NCI-H2081 (cell line): ENCODE data around the gene PROCA1.
A peak's percentile ranks its signal among the peaks of the same experiment; 100 is the strongest.
"Not testable (repeated sequence)": the region's sequence is repeated elsewhere in the genome, so short reads cannot be mapped to it uniquely, and the experiment has no call there.

ENCODE experiments used
- DNase-seq, 2 experiments: peaks; one replicate each; lab custom pipeline; 2025; lab: John Stamatoyannopoulos, UW

PROCA1 gene

DNA sequence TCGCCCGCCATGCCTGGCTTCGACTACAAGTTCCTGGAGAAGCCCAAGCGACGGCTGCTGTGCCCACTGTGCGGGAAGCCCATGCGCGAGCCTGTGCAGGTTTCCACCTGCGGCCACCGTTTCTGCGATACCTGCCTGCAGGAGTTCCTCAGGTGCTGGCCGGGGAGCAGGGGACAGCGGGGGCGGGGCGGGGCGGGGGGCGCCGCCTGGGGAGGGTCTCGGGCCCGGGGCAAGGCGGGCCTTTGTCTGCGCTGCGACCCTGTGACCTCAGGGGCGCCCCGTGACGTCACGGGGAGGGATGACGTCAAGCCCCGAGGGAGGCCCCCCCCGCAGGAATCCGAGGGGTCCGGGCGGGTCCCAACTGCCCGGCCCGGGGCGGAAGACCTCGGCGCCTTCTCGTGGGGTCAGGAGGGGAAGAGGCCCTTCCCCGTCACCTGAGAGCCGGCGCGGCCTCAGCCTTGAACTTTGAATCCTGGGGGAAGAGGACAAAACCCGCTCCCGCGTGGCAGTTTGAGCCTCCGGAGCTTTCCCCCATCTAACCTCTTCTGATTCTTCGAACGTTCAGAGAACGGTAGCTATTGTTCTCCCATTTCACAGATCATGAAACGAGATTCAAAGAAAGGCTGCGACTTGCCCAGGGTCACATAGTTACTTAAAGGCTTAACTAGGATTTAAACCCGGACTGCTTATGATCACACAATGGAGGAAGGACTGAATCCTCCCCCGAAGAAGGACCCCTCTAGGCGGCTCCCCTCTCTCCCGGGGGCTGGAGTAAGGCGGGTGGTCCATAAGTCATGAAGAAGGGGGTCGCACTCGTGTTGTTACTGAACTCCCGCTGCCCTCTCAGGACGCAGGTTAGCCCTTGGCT is 32.6 kb upstream of the PROCA1 start:
- peak in 1 of 2 experiments; percentile 37 for DNase-seq

DNA sequence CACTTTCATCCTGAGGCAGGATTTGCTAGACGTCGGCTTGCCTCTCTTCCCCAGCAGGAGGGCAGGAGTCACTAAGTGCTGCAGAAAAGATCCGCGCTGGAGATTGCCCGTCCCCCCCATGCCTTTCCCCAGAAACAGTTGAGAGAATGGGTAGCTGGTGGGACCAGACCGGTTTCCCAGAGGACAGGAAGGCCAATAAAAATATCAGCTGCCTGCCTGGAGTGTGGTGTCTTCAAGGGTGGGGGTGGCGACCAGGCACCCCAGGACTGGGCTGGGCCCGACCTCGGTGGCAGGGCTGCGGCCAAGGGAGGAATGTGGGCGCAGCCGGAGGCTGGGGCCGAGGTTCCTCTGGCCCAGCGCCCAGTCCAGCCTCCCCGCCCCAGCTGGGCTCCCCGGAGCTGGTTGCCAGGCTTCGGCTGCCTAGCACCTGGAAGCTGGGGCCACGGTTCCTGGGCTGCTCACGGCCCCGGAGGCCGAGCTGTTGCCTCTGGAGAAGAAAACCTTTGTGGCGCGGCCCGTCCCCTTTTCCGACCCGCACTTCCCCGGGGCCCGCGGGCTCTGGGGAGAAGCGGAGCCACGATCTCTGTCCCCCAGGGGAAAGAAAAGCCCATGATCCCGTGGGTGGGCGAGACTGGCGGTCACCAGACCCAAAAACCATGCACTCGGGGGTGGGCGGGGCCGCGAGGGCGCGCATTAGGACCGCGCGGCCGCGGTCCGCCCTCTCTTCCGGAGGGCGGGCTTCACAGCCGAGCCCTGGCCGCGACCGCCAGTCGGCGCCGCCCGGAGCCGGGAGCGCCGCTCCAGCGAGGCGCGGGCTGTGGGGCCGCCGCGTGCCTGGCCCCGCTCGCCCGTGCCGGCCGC is 31.8 kb upstream of the PROCA1 start, which contains the start of gene TRAF4:
Gene TRAF4 (plus strand): TSS at position 769 of the 861 bp plus-strand sequence. CDS start 102 bp downstream, outside the sequence.
- DNase-seq, result peak; percentile 48 to 74

DNA sequence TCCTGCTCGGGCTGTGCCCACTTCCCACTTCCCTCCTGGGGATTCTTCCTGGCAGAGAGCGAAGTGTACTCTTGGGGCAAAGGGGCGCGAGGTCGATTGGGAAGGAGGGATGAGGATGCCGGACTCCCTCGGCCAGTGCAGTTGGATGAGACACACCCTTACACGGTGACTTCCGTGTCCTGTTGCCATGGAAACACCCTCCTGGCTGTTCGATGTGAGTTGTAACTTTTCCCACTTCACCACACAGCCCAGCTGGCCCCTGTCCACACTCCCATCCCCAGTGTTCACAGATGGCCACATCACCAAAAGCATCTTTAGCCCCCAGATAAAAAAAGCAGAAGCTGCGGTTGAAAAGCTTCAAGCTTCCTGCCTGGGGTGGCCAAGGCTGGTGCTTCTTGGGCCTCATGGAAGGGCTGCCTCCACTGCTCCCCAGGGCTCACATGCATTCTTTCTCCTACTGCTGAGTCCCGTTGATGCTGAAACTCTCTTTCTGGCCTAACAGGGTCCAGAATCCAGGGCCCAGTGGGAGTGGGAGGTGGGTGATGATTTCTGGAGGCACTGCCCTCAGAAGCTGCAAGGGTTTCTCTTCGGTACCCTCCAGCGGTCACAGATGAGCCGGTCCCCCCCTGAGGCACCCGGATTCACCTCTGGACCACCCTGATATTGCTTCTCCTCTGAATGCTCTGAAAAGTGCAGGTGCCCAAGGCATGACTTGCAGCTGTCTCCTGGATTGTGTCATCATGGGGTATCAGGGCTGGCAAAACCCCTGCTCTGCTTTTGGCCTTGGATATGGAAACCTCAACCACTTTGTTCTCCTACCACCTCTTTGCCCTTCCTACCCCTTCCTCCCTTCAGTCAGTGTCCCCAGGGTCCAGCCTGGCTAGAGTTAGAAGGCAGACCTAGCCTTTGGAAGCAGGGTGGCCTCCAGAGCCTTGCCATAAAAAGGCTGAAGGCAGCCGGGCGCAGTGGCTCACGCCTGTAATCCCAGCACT is 30.0 kb upstream of the PROCA1 start:
- no peak for DNase-seq

DNA sequence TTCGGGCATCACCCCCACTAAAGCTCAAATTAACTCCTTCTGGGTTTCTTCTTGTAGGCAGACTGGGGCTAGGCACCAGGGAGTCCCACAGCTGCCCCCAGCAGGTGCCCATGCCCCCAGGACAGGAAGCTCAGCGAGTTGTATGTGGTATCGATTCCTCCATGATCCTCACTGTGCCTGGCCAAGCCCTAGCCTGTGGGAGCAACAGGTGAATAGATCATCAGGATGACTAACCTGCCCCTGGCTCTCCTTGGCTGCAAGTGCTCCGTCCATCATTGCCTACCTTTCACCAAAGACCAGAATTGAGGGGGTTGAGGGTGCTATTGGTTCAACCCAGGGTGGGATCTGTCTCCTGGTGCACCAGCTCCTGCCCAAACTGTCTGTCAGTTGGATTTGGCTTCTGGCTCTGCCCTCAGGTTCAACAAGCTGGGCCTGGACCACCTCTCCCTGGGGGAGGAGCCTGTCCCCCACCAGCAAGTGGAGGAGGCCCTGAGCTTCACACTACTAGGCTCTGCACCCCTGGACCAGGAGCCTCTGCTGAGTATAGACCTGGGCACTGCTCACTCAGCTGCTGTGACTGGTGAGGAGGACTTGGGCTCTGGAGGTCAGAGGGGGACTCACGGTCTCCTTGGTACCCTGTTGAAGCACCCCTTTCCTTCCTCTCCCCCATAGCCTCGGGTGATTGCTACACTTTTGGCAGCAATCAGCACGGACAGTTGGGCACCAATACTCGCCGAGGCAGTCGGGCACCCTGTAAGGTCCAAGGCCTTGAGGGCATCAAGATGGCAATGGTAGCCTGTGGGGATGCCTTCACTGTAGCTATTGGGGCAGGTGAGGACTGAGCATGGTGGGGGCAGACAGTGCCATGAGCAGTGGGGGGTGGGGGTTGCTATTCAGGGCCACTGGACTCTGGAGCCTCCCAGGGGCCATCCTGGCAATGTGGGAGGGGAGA is 29.0 kb upstream of the PROCA1 start:
- DNase-seq, result no peak

DNA sequence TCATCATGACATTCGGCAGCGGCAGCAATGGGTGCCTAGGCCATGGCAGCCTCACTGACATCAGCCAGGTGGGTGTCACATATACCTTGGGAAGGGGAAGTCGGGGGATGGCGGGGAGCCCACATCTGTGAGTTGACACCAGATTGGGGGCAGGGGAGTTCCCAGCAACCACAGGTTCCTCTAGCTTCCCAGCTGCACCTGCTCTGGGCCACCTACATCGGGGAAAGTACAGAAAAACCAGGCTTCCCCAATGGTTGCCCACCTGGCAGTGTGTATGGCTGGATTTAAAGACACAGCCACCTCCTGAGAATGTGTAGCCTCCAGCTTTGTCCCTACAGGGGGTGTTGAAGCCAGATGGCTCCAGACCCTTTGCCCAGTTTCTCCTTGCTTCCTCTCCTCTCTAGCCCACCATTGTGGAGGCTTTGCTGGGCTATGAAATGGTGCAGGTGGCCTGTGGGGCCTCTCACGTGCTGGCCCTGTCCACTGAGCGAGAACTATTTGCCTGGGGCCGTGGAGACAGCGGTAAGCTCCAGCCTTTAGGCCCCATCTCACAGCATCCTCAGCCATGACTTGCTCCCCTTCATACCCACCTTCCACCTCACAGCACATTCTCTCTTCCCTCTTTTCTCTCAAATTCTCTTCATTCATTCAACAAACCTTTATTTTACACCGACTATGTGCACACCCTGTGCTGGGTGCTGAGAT is 27.1 kb upstream of the PROCA1 start:
- DNase-seq, result no peak

DNA sequence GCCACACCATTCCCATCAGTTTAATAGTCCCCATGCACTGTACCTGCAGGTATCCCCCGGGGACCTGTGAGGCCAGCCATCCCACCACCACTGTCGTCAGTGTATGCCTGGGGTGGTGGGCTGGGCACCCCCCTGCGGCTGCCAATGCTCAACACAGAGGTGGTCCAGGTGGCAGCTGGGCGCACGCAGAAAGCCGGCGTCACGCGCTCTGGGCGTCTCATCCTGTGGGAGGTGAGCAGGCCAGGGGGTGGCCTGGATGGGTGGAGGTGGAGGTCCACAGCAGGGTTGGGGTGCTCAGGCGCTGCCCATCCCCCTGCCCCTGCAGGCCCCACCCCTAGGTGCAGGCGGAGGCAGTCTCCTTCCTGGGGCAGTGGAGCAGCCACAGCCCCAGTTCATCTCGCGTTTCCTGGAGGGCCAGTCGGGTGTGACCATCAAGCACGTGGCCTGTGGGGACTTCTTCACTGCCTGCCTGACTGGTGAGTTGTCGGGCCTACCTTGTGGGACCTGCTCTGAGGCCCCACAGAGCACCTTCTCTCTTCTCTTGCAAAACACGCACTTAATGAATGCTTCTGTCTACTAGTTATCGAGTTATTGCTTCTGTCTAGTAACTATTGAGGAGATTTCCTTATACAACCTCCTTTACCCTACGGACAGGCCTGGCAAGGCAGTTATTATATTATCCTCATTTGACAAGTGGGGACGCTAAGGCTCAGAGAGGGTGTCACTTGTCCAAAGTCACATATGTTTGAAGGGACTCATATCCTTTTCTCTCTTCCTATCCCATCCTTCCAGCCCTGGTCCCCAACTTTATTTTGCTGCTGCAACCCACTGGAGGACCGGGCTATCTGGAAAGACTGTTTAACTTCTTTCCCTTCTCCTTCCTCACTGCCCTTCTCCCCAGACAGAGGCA is 26.3 kb upstream of the PROCA1 start:
- no peak for DNase-seq

DNA sequence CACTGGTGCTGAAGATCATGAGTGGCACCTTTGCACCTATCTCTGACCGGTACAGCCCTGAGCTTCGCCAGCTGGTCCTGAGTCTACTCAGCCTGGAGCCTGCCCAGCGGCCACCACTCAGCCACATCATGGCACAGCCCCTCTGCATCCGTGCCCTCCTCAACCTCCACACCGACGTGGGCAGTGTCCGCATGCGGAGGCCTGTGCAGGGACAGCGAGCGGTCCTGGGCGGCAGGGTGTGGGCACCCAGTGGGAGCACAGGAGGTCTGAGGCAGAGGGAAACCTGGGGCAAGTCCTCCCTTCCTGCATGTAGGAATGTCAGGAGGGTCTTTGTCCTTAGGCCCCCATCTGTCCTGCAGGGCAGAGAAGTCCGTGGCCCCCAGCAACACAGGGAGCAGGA is 25.6 kb upstream of the PROCA1 start:
- DNase-seq, result no peak

DNA sequence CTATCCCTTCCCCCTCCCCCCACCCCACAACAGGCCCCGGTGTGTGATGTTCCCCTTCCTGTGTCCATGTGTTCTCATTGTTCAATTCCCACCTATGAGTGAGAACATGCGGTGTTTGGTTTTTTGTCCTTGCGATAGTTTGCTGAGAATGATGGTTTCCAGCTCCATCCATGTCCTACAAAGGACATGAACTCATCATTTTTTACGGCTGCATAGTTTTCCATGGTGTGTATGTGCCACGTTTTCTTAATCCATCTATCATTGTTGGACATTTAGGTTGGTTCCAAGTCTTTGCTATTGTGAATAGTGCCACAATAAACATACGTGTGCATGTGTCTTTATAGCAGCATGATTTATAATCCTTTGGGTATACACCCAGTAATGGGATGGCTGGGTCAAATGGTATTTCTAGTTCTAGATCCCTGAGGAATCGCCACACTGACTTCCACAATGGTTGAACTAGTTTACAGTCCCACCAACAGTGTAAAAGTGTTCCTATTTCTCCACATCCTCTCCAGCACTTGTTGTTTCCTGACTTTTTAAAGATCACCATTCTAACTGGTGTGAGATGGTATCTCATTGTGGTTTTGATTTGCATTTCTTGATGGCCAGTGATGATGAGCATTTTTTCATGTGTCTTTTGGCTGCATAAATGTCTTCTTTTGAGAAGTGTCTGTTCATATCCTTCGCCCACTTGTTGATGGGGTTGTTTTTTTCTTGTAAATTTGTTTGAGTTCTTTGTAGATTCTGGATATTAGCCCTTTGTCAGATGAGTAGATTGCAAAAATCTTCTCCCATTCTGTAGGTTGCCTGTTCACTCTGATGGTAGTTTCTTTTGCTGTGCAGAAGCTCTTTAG is 24.5 kb upstream of the PROCA1 start:
- not testable (repeated sequence) for DNase-seq

DNA sequence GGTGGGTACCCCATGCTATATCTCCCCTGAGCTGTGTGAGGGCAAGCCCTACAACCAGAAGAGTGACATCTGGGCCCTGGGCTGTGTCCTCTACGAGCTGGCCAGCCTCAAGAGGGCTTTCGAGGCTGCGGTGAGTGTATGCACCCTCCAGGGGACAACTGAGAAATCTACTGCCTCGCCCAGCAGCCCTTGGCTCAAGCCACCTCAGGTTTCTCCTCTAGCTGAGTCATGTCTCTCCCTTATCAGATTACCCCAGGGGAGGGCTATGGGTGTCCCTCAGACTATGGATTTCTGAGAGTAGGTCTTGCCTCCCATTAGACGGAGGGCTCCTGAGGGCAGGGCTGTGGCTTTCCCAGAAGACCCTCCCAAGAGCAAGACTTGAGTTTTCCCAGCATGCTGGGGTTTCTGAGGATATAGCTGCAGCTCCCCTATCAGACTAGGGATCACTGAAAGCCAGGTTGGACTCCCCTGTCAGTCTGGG is 23.6 kb upstream of the PROCA1 start:
- no peak for DNase-seq

DNA sequence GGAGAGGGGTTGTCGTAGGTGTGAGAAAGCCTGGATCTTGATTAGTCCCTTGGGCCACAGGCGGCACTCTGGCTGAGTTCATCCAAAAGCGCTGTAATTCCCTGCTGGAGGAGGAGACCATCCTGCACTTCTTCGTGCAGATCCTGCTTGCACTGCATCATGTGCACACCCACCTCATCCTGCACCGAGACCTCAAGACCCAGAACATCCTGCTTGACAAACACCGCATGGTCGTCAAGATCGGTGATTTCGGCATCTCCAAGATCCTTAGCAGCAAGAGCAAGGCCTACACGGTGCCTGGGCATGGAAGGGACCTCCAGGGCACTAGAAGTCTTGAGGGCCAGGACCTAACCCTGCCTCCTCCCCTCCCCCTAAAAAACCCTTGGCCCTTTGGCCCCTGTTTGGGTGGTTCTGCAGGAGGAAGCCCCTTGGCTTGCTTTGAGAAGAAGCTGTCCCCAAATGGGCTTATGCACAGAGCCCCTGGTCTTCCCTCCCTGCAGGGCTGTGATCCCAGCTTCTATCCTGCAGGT is 23.1 kb upstream of the PROCA1 start:
- DNase-seq, result no peak

DNA sequence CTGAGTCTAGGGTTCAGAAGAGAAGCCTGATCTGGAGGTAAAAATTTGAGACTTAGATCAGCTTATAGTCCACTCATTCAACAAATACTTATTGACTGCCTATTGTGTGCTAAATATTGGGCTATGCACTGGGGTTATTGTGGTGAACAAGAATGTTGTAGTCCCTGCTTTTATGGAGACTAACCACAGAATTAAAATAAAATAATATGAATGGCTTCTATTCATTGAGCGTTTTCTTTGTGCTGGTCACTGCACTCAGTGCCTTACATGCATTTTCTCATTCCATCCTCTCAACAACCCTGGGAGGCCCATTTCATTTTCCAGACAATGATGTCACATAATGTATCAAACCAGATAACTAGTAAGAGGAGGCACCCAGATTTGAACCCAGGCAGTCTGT is 21.7 kb upstream of the PROCA1 start:
- DNase-seq, result no peak

DNA sequence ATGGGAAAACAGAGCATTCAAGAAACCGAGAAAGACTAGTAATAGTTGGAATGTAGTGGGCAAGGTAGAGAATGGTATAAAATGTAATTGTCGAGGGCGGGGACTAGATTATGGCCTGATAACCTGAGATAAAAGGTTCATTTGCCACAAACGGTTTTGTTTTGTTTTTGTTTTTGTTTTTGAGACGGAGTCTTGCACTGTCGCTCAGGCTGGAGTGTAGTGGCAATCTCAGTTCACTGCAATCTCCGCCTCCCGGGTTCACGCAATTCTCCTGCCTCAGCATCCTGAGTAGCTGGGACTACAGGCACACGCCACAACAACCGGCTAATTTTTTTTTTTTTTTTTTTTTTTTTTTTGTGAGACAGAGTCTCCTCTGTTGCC is 18.3 kb upstream of the PROCA1 start:
- no peak for DNase-seq

DNA sequence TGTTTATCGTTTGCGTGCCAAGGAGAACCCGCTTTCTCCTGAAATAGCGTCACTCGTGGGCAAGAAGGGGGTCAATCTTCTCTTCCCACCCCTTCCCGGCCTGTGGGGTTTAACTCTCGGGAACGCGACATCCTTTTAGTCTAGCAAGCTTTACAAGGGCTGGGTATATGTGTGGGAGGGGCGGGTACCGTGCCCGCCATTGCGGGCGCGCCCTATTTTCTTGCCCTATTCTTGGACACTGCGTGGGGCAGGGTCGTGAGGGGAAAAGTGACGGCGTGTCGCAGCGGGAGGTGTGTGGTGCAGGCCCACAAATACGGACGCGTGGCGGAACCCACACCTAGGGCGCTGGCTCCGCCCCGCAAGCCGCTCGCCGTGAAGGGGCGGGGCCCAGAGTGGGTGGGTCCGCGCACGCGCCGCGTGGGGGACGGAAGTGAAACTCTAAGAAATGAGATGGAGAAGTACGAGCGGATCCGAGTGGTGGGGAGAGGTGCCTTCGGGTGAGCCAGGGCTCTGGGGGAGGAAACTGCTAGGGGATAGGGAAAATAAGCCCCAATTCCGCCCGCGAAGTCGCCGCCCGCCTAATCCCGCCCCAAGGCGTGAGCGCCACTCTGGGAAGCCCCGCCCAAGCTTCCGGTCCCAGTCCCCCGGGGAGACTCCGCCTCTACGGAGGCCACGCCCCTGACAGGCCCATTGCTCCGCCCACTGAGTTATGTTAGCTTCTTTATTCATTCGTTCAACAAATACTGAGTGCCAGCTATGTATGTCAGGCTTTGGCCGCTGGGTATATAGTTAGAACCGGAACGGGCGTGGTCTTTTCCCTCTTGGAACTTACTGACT is 16.9 kb upstream of the PROCA1 start, which contains the start of gene NEK8:
Gene NEK8 (plus strand): TSS at position 425 of the 837 bp plus-strand sequence. CDS start 26 bp downstream, at position 451.
- peak; percentile 74 to 78 for DNase-seq

DNA sequence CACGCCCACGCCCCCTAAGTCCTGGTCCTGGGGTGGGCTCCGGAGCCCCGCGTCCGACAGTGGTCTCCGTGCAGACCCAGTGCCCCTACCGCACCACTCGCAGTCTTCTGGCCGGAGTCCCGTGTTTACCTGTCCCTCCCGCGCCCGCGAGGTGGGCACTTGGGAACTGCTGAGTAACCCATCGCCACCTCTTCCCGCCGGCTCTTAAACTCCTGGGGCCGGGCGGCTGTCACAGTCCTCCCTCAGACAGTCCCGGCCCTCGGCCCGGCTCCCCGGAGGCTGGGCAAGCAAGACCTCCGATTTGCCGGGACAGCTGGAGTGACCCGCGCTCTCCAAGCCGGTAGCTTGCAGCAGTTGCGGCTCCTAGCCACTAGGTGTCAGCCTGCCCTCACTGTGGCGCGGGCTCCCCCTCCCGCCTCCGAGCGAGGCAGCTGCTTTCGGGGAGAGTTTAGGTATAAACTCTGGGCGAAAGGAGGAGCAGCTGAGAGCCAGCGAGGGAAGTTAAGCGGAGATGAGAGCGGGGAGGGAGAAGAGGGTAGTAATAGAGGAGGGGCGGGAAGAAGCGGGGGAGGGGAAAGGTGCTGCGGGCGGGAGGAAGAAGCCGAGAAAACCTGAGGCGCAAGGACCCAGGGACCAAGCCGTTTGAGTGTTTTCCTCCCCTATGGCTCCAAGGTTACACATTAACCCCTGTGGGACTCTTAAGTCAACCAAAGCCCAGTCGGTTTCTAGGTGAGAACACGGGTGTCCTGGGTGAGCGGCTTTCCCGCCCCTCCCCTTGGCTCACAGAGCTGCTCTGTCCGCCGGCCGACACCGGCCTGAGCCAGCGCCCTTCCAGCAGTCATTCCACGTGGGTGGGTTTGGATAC is 15.2 kb upstream of the PROCA1 start:
- DNase-seq, result peak; percentile 67 to 84

DNA sequence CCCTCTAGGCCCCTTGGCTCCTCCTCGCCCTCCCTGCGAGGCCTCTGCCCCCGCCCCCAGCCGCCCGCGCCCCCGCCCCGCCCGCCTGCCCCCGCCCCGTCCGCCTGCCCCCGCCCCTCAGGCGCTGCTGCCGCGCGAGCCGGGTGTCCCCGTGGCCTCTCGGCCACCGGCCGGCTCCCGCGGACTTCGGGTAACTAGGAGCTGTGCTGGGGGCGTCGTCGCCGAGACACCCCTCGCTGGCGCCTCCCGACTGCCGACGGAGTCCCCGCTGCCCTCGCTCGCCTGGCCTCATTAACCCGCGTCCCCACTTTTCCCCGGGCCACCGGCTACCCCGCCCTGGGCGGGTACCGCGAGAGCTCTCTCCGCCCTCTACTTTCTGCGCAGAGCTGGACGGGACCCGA is 14.5 kb upstream of the PROCA1 start, which contains the start of gene TLCD1:
Gene TLCD1 (minus strand): TSS at position 8 of the 401 bp plus-strand sequence. CDS start 136 bp downstream, outside the sequence.
- DNase-seq, result peak; percentile 44 to 50
